HepG2 (cell line): ENCODE data around the gene CAMK2G. TPM values are rescaled to one million over a fixed set of nuclear protein-coding genes. Genes with fewer than 3 reads are reported as not detected.

ENCODE experiments used
- ARNT2 ChIP-seq: sonication (generic); formaldehyde crosslinking; IDR thresholded peaks from 2 replicates; pipeline ENCODE4 v1.8.0; 2022; ENCODE audit warnings: mild to moderate bottlenecking, low read depth, missing genetic modification reagents, moderate library complexity
- CAMTA2 ChIP-seq: sonication (generic); formaldehyde crosslinking; IDR thresholded peaks from 2 replicates; pipeline ENCODE4 v1.4.0; 2020; ENCODE audit warnings: mild to moderate bottlenecking, missing genetic modification reagents, borderline replicate concordance
- GABPA ChIP-seq, 2 experiments: IDR thresholded peaks; 2 replicates each; pipeline ENCODE4 v1.6.1; 2011 to 2016; ENCODE audit warnings: low read depth in 2 of 2, low read length in 1 of 2, missing biosample characterization in 1 of 2, missing genetic modification characterization in 1 of 2
- GATAD2A ChIP-seq: IDR thresholded peaks from 2 replicates; pipeline ENCODE4 v1.6.1; 2016
- GMEB1 ChIP-seq: sonication (generic); formaldehyde crosslinking; IDR thresholded peaks from 2 replicates; pipeline ENCODE4 v1.5.1; 2020; ENCODE audit warnings: missing genetic modification reagents, mild to moderate bottlenecking, borderline replicate concordance
- NR2F2 ChIP-seq: IDR thresholded peaks from 2 replicates; pipeline ENCODE4 v1.6.1; 2012; ENCODE audit warnings: low read depth, inconsistent platforms, borderline replicate concordance
- PATZ1 ChIP-seq: sonication (generic); formaldehyde crosslinking; IDR thresholded peaks from 2 replicates; pipeline ENCODE4 v1.4.0; 2020; ENCODE audit warnings: missing genetic modification reagents
- PHB2 ChIP-seq: fragments of 450-650 bp; IDR thresholded peaks from 2 replicates; pipeline ENCODE4 v1.6.1; 2018; ENCODE audit not compliant: partially characterized antibody
- SOX6 ChIP-seq, 2 experiments: fragments of 450-650 bp in 1 of 2; sonication (generic) in 1 of 2; formaldehyde crosslinking in 1 of 2; IDR thresholded peaks; 2 replicates each; pipeline versions ENCODE4 v1.4.0 to v1.6.1; 2017 to 2020; ENCODE audit warnings: antibody characterized with exemption in 1 of 2, mild to moderate bottlenecking in 1 of 2, missing genetic modification reagents in 1 of 2
- ZNF18 ChIP-seq: sonication (generic); formaldehyde crosslinking; IDR thresholded peaks from 2 replicates; pipeline ENCODE4 v1.8.0; 2022; ENCODE audit warnings: mild to moderate bottlenecking, missing genetic modification reagents; ENCODE audit not compliant: insufficient replicate concordance
- ZNF232 ChIP-seq: sonication (generic); formaldehyde crosslinking; IDR thresholded peaks from 2 replicates; pipeline ENCODE4 v1.4.0; 2020; ENCODE audit warnings: missing genetic modification reagents, borderline replicate concordance
- ZNF431 ChIP-seq: sonication (generic); formaldehyde crosslinking; IDR thresholded peaks from 2 replicates; pipeline ENCODE4 v1.9.0; 2022; ENCODE audit warnings: missing genetic modification reagents, low read depth, mild to moderate bottlenecking, borderline replicate concordance
- polyA plus RNA-seq, 8 experiments: library from polyadenylated mRNA; depleted of rRNA in 3 of 8; stranded (reverse) in 7 of 8; unstranded in 1 of 8; fragments of >200 nt; fragmentation: Illumina TruSeq in 4 of 8; extraction: Trizol in 4 of 8; gene quantifications; 2 replicates each; pipeline versions ENCODE4 v1.2.1 to v1.2.3, GENCODE V29; 2011 to 2016; ENCODE audit warnings: low read depth in 4 of 8, missing spikeins in 1 of 8, mixed read lengths in 1 of 8; ENCODE audit not compliant: insufficient read depth in 1 of 8
- total RNA-seq, 5 experiments: library from RNA; depleted of rRNA; stranded (reverse); fragments of >200 nt; fragmentation: Illumina TruSeq; extraction: Trizol; gene quantifications; 2 replicates each; pipeline ENCODE4 v1.2.3, GENCODE V29; 2016; ENCODE audit warnings: low read depth in 1 of 5
- TF ChIP-seq, protein P1 (sequence below), 2 experiments: sonication (generic) in 1 of 2; formaldehyde crosslinking in 1 of 2; IDR thresholded peaks; 2 replicates each; pipeline versions ENCODE4 v1.6.1 to v1.9.0; 2014 to 2022; ENCODE audit warnings: antibody characterized with exemption in 1 of 2, borderline replicate concordance in 1 of 2, inconsistent platforms in 1 of 2, low read depth in 1 of 2, missing genetic modification reagents in 1 of 2

Gene CAMK2G
- total and polyA plus RNA-seq, 2 of the 13 experiments (the other 11 are each of a cell fraction or from before 2014, with no cell fraction given) = 15.9 to 18.8 TPM

GRCh38 chr10:73879296-73880173 is 5.2 kb upstream of the CAMK2G start (continued):
- TF ChIP-seq SOX6 (IDR thresholded peaks at IDR 0.05) = no peak
- TF ChIP-seq SOX6 (CRISPR knock-in tag; IDR thresholded peaks at IDR 0.05) = peak; percentile 39
- TF ChIP-seq GMEB1 = peak; percentile 26; the same call in 1 of the 2 replicates
- no peak for TF ChIP-seq PHB2
- TF ChIP-seq GABPA (IDR thresholded peaks at IDR 0.05; ENCODE audit: low read depth, low read length) = no peak
- TF ChIP-seq GABPA (CRISPR knock-in tag; IDR thresholded peaks at IDR 0.05; ENCODE audit: low read depth) = peak; percentile 52; the same call in 1 of the 2 replicates
- 0 out of 2 replicates have a peak, but pooled peaks have one; percentile 9 for TF ChIP-seq CAMTA2 (CRISPR knock-in tag)
- no peak for TF ChIP-seq ZNF232 (CRISPR knock-in tag)
- TF ChIP-seq ZNF431 (CRISPR knock-in tag) = 0 out of 2 replicates have a peak, but pooled peaks have one; percentile 28
- TF ChIP-seq PATZ1 (CRISPR knock-in tag) = peak; percentile 47; the same call in 1 of the 2 replicates
- TF ChIP-seq, protein P1, sequence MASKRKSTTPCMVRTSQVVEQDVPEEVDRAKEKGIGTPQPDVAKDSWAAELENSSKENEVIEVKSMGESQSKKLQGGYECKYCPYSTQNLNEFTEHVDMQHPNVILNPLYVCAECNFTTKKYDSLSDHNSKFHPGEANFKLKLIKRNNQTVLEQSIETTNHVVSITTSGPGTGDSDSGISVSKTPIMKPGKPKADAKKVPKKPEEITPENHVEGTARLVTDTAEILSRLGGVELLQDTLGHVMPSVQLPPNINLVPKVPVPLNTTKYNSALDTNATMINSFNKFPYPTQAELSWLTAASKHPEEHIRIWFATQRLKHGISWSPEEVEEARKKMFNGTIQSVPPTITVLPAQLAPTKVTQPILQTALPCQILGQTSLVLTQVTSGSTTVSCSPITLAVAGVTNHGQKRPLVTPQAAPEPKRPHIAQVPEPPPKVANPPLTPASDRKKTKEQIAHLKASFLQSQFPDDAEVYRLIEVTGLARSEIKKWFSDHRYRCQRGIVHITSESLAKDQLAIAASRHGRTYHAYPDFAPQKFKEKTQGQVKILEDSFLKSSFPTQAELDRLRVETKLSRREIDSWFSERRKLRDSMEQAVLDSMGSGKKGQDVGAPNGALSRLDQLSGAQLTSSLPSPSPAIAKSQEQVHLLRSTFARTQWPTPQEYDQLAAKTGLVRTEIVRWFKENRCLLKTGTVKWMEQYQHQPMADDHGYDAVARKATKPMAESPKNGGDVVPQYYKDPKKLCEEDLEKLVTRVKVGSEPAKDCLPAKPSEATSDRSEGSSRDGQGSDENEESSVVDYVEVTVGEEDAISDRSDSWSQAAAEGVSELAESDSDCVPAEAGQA (IDR thresholded peaks at IDR 0.05; ENCODE audit: low read depth) = peak; percentile 79
- TF ChIP-seq, protein P1 (CRISPR knock-in tag; IDR thresholded peaks at IDR 0.05; ENCODE audit: borderline replicate concordance) = no peak
- TF ChIP-seq GATAD2A (CRISPR knock-in tag) = peak; percentile 48; the same call in 1 of the 2 replicates
- TF ChIP-seq NR2F2 = no peak
- no peak for TF ChIP-seq ZNF18 (CRISPR knock-in tag)
- peak; percentile 46; the same call in 1 of the 2 replicates for TF ChIP-seq ARNT2 (CRISPR knock-in tag)
